ENCODE data around the gene DNALI1. TPM values are rescaled to one million over a fixed set of nuclear protein-coding genes. Genes with fewer than 3 reads are reported as not detected.

Gene DNALI1
- total RNA-seq, 1 experiment from 2014 or later = 2.5 TPM

Other genes starting within 250 kb of the DNALI1 start
- gene ZC3H12A, start 82.4 kb upstream of the DNALI1 start, total RNA-seq (2014; rRNA removed; shearing (Covaris generic); ENCODE audit: low replicate concordance) = 4.2 and 6.2 TPM in 2 replicates
- gene MEAF6, start 42.2 kb upstream of the DNALI1 start, total RNA-seq (2014; rRNA removed; shearing (Covaris generic); ENCODE audit: low replicate concordance) = 45.0 and 59.6 TPM in 2 replicates
- gene SNIP1, start 2.6 kb upstream of the DNALI1 start, total RNA-seq (2014; rRNA removed; shearing (Covaris generic); ENCODE audit: low replicate concordance) = 9.1 and 24.2 TPM in 2 replicates
- 15.6 and 31.0 TPM in 2 replicates for gene GNL2, start 39.0 kb downstream of the DNALI1 start, total RNA-seq (2014; rRNA removed; shearing (Covaris generic); ENCODE audit: low replicate concordance)
- not detected in 2 replicates for gene RSPO1, start 78.0 kb downstream of the DNALI1 start, total RNA-seq (2014; rRNA removed; shearing (Covaris generic); ENCODE audit: low replicate concordance)
- 9.8 and 14.5 TPM in 2 replicates for gene CDCA8, start 135.6 kb downstream of the DNALI1 start, total RNA-seq (2014; rRNA removed; shearing (Covaris generic); ENCODE audit: low replicate concordance)
- not detected in 2 replicates for gene EPHA10, start 208.2 kb downstream of the DNALI1 start, total RNA-seq (2014; rRNA removed; shearing (Covaris generic); ENCODE audit: low replicate concordance)
- 18.0 and 30.0 TPM in 2 replicates for gene MANEAL, start 236.9 kb downstream of the DNALI1 start, total RNA-seq (2014; rRNA removed; shearing (Covaris generic); ENCODE audit: low replicate concordance)

Data from Caki2 (cell line).